ENCODE results near the gene GPRIN3. TPM values are rescaled to one million over a fixed set of nuclear protein-coding genes. Genes with fewer than 3 reads are reported as not detected.

GPRIN3 gene
- total RNA-seq, 2 donors from 2014 or later: 2.1 to 2.3 TPM

DNA sequence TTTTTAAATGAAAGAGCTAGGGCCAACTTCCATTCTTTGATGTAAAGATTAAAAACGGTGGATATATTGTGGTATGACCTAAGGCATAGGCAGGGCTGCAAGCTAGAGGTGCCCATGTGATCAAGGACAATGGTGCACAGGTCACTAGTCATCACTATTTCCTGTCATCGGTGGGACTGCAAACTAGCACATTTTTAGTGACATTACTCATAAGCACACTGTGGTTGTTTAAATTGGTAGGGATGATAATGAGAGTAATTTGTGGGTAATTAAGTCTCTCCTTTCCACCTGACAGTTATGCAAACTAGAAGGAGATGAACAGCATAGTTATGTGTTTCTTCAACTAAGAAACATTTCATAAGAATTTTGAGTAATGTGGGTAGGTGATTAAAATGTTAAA lies 85.4 kb downstream of the GPRIN3 start:
- no peak overlapping the region for H3K4me3 ChIP-seq (ENCODE audit: low read length)
- TF ChIP-seq, protein P1, sequence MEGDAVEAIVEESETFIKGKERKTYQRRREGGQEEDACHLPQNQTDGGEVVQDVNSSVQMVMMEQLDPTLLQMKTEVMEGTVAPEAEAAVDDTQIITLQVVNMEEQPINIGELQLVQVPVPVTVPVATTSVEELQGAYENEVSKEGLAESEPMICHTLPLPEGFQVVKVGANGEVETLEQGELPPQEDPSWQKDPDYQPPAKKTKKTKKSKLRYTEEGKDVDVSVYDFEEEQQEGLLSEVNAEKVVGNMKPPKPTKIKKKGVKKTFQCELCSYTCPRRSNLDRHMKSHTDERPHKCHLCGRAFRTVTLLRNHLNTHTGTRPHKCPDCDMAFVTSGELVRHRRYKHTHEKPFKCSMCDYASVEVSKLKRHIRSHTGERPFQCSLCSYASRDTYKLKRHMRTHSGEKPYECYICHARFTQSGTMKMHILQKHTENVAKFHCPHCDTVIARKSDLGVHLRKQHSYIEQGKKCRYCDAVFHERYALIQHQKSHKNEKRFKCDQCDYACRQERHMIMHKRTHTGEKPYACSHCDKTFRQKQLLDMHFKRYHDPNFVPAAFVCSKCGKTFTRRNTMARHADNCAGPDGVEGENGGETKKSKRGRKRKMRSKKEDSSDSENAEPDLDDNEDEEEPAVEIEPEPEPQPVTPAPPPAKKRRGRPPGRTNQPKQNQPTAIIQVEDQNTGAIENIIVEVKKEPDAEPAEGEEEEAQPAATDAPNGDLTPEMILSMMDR (conservative IDR thresholded peaks at IDR 0.05): no peak
- H3K4me1 Mint-ChIP-seq: peaks cover 36% of the 10 kb centered on the region
- H3K36me3 ChIP-seq (ENCODE audit: control insufficient read depth, insufficient read depth, low read length): no peaks in the 10 kb centered on the region
- H3K27me3 Mint-ChIP-seq (ENCODE audit: insufficient read depth): no peaks in the 10 kb centered on the region
- H3K9me3 Mint-ChIP-seq: no peaks in the 10 kb centered on the region
- H3K9ac ChIP-seq (ENCODE audit: extremely low read depth, low read length, poor library complexity, severe bottlenecking): no peak overlapping the region
- no peaks in the 10 kb centered on the region for H3K36me3 Mint-ChIP-seq (ENCODE audit: low read depth)
- H3K27me3 ChIP-seq (ENCODE audit: control insufficient read depth, insufficient read depth, low read length, poor library complexity, severe bottlenecking): no peaks in the 10 kb centered on the region
- peaks cover 10% of the 10 kb centered on the region for H3K4me1 ChIP-seq (ENCODE audit: control insufficient read depth, insufficient read depth, low read length)
- H3K27ac ChIP-seq (ENCODE audit: low read depth, low read length): no peak overlapping the region
- H3K9me3 ChIP-seq (ENCODE audit: control insufficient read depth, low read length): no peaks in the 10 kb centered on the region
- H3K4me3 Mint-ChIP-seq: no peak overlapping the region
- no peak for DNase-seq
- 57 to 80% methylated on average over 1 to 2 of the region's 2 CpGs for WGBS, 2 experiments (ENCODE audit: insufficient coverage in 1 of 2, insufficient read length in 1 of 2)
- H3K27ac Mint-ChIP-seq: no peak overlapping the region

DNA sequence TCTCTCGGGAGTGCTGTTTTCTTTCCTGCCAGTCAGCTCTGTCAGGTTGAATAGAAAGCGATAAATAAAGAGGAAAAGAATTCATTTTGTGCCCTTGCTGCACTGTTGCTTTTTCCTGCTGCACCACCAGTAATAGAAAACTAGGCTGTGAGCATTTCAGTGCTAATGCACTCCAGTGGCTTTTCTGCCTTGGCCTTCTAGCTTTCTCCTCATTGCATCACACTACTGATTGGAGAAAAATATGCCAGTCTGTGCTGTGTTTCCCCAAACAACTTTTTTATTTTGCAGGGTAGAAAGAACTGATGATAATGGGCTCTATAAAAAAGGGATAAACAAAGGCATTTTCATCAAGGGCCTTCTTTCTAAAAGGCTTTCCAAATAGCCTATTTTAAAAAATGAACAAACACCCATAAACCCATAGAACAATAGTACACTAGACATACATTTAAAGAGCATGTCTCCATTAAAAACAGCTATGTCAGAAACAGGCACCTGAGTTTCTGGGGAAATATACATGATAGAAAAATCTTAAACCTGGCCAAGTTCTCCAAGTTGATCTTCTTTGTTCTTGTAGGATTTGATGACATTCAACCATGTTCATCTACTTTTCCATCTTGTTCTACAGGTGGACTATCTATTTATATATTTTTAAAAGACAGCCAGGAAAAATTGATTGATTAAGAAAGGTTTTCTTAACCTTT lies 86.3 kb downstream of the GPRIN3 start:
- H3K27ac Mint-ChIP-seq: no peak overlapping the region
- H3K27me3 ChIP-seq (ENCODE audit: control insufficient read depth, insufficient read depth, low read length, poor library complexity, severe bottlenecking): no peaks in the 10 kb centered on the region

DNA sequence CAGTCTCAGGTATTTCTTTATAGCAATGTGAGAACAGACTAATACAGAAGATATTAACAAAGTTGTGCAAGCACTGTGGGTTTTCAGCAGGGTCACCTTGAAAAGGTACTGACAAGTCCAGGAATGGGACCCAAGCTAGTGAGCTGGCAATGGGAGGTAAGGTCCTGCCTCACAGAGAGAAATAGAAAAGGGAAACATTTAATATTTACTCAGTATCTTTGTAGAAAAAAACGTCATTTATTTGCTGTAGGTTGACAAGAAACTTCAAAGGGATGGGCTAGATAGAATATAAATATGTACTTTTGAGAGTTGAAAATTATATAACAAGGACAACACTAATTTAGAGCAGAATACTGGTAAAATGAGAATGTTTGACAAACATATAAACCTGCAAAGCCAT lies 89.0 kb downstream of the GPRIN3 start:
- Histone ChIP-seq H3K4me1 (ENCODE audit: control insufficient read depth, insufficient read depth, low read length) (peaks cover 13% of the 10 kb centered on the region), H3K9ac (ENCODE audit: extremely low read depth, low read length, poor library complexity, severe bottlenecking) (no peak overlapping the region), H3K4me3 (ENCODE audit: low read length) (no peak overlapping the region), H3K27ac (ENCODE audit: low read depth, low read length) (no peak overlapping the region), H3K36me3 (ENCODE audit: control insufficient read depth, insufficient read depth, low read length) (no peaks in the 10 kb centered on the region), H3K9me3 (ENCODE audit: control insufficient read depth, low read length) (no peaks in the 10 kb centered on the region), H3K27me3 (ENCODE audit: control insufficient read depth, insufficient read depth, low read length, poor library complexity, severe bottlenecking) (no peaks in the 10 kb centered on the region)
- Mint-ChIP-seq H3K4me3 (no peak overlapping the region), H3K27ac (no peak overlapping the region), H3K36me3 (ENCODE audit: low read depth) (no peaks in the 10 kb centered on the region), H3K9me3 (no peaks in the 10 kb centered on the region), H3K4me1 (peaks cover 21% of the 10 kb centered on the region), H3K27me3 (ENCODE audit: insufficient read depth) (no peaks in the 10 kb centered on the region)
- WGBS, 2 experiments (ENCODE audit: insufficient coverage in 1 of 2, insufficient read length in 1 of 2): 75% methylated on average over 1 of the region's 1 CpG; no CpG with 5 or more reads in 1 of the 2 experiments
- TF ChIP-seq, protein P1 (conservative IDR thresholded peaks at IDR 0.05): no peak
- DNase-seq: no peak

More for the DNA sequence above, 86.3 kb downstream of the GPRIN3 start:
- DNase-seq: no peak
- H3K9me3 ChIP-seq (ENCODE audit: control insufficient read depth, low read length): no peaks in the 10 kb centered on the region
- no peaks in the 10 kb centered on the region for H3K27me3 Mint-ChIP-seq (ENCODE audit: insufficient read depth)
- peaks cover 33% of the 10 kb centered on the region for H3K4me1 Mint-ChIP-seq
- peak overlapping the region; percentile 54 for H3K4me3 ChIP-seq (ENCODE audit: low read length)
- no peak overlapping the region for H3K9ac ChIP-seq (ENCODE audit: extremely low read depth, low read length, poor library complexity, severe bottlenecking)
- H3K27ac ChIP-seq (ENCODE audit: low read depth, low read length): no peak overlapping the region
- H3K36me3 Mint-ChIP-seq (ENCODE audit: low read depth): no peaks in the 10 kb centered on the region
- H3K4me1 ChIP-seq (ENCODE audit: control insufficient read depth, insufficient read depth, low read length): peaks cover 13% of the 10 kb centered on the region
- no peaks in the 10 kb centered on the region for H3K9me3 Mint-ChIP-seq
- H3K4me3 Mint-ChIP-seq: no peak overlapping the region
- TF ChIP-seq, protein P1 (conservative IDR thresholded peaks at IDR 0.05): no peak
- no peaks in the 10 kb centered on the region for H3K36me3 ChIP-seq (ENCODE audit: control insufficient read depth, insufficient read depth, low read length)
- 80 to 83% methylated on average over 2 of the region's 2 CpGs for WGBS, 2 experiments (ENCODE audit: insufficient coverage in 1 of 2, insufficient read length in 1 of 2)
